ENCODE data around the gene C20orf96. TPM values are rescaled to one million over a fixed set of nuclear protein-coding genes. Genes with fewer than 3 reads are reported as not detected.
"Not testable (repeated sequence)": the region's sequence is repeated elsewhere in the genome, so short reads cannot be mapped to it uniquely, and the experiment has no call there.

The C20orf96 gene
- total RNA-seq, 1 donor from 2014 or later: 5.4 TPM

- DNase-seq (ENCODE audit: missing footprints) (peak; percentile 92), ATAC-seq (peak; percentile 93)
- intact Hi-C loops (cut with DNase I): no loop called here
Observed at GRCh38 chr20:266596-267562, 23.7 kb downstream of the C20orf96 start.

GRCh38 chr20:263701-264100, 26.8 kb downstream of the C20orf96 start:
- intact Hi-C loops (cut with DNase I): no loop called here
- no peak for ATAC-seq
- DNase-seq (ENCODE audit: missing footprints): no peak

- ATAC-seq: no peak
Observed at GRCh38 chr20:259981-260380, 30.6 kb downstream of the C20orf96 start.

GRCh38 chr20:258963-259362, 31.6 kb downstream of the C20orf96 start:
- intact Hi-C loops (cut with DNase I): no loop called here
- DNase-seq (ENCODE audit: missing footprints) (no peak), ATAC-seq (no peak)

More at GRCh38 chr20:259981-260380, 30.6 kb downstream of the C20orf96 start:
- no peak for DNase-seq (ENCODE audit: missing footprints)
- intact Hi-C loops (cut with DNase I): no loop called here

GRCh38 chr20:258269-258858, 32.2 kb downstream of the C20orf96 start:
- ATAC-seq: no peak
- intact Hi-C loops (cut with DNase I): no loop called here

GRCh38 chr20:257419-257818, 33.1 kb downstream of the C20orf96 start, which contains the start of gene DEFB132:
Gene DEFB132, plus strand, starts transcription at chr20:257724. Its CDS starts 55 bp downstream, at chr20:257779.
- ATAC-seq (peak; percentile 44), DNase-seq (ENCODE audit: missing footprints) (no peak)
- intact Hi-C loops (cut with DNase I): no loop called here

More at GRCh38 chr20:258269-258858, 32.2 kb downstream of the C20orf96 start:
- DNase-seq (ENCODE audit: missing footprints): no peak

- ATAC-seq; intact Hi-C loops (cut with DNase I); DNase-seq (ENCODE audit: missing footprints): not testable (repeated sequence)
Observed at GRCh38 chr20:253447-253846, 37.1 kb downstream of the C20orf96 start.

GRCh38 chr20:252801-253200, 37.7 kb downstream of the C20orf96 start:
- DNase-seq (ENCODE audit: missing footprints): no peak
- no peak for ATAC-seq
- intact Hi-C loops (cut with DNase I): no loop called here

- no peak for DNase-seq (ENCODE audit: missing footprints)
- ATAC-seq: no peak
- intact Hi-C loops (cut with DNase I): no loop called here
Observed at GRCh38 chr20:251354-251753, 39.2 kb downstream of the C20orf96 start.

- DNase-seq (ENCODE audit: missing footprints) (no peak), ATAC-seq (no peak)
- intact Hi-C loops (cut with DNase I): no loop called here
Observed at GRCh38 chr20:242905-243304, 47.6 kb downstream of the C20orf96 start.

- intact Hi-C loops (cut with DNase I): no loop called here
- no peak for ATAC-seq
Observed at GRCh38 chr20:237929-238328, 52.6 kb downstream of the C20orf96 start.

GRCh38 chr20:237489-237888, 53.1 kb downstream of the C20orf96 start:
- peak; percentile 65 for ATAC-seq
- intact Hi-C loops (cut with DNase I): no loop called here
- DNase-seq (ENCODE audit: missing footprints): no peak

More at GRCh38 chr20:237929-238328, 52.6 kb downstream of the C20orf96 start:
- no peak for DNase-seq (ENCODE audit: missing footprints)

- ATAC-seq: peak; percentile 44
- DNase-seq (ENCODE audit: missing footprints): no peak
- intact Hi-C loops (cut with DNase I): no loop called here
Observed at GRCh38 chr20:235891-236290, 54.7 kb downstream of the C20orf96 start.

GRCh38 chr20:227439-228105, 63.0 kb downstream of the C20orf96 start:
- no peak for DNase-seq (ENCODE audit: missing footprints)
- no peak for ATAC-seq
- intact Hi-C loops (cut with DNase I): no loop called here

GRCh38 chr20:226958-227357, 63.6 kb downstream of the C20orf96 start, which contains the start of gene DEFB129:
Gene DEFB129, plus strand, starts transcription at chr20:227258. Its CDS starts 31 bp downstream, at chr20:227289.
- intact Hi-C loops (cut with DNase I): no loop called here
- no peak for DNase-seq (ENCODE audit: missing footprints)
- ATAC-seq: no peak

- DNase-seq (ENCODE audit: missing footprints); ATAC-seq; intact Hi-C loops (cut with DNase I): not testable (repeated sequence)
Observed at GRCh38 chr20:225879-226278, 64.7 kb downstream of the C20orf96 start.

GRCh38 chr20:221258-221830, 69.2 kb downstream of the C20orf96 start:
- intact Hi-C loops (cut with DNase I): no loop called here
- DNase-seq (ENCODE audit: missing footprints) (no peak), ATAC-seq (no peak)
